Liver (tissue), 3 donors: ENCODE data around the gene PGM1.

ENCODE experiments used
- FOXA1 ChIP-seq: IDR thresholded peaks from 2 replicates; pipeline ENCODE4 v1.6.1; 2016; ENCODE audit warnings: antibody characterized with exemption
- JUND ChIP-seq, 2 donors: IDR thresholded peaks; 2 replicates each; pipeline ENCODE4 v1.6.1; 2016; ENCODE audit warnings: antibody characterized with exemption in 2 of 2
- SP1 ChIP-seq: IDR thresholded peaks from 2 replicates; pipeline ENCODE4 v1.6.1; 2018; ENCODE audit warnings: antibody characterized with exemption, mild to moderate bottlenecking
- TF ChIP-seq, protein P1 (sequence below): fragments of 150-350 bp; IDR thresholded peaks from 2 replicates; pipeline ENCODE4 v1.5.1; 2017; ENCODE audit warnings: improper control_type of control experiment, low read depth, low read length; ENCODE audit not compliant: missing input control
- donor health status: healthy.
- donor health status: healthy.

GRCh38 chr1:63648689-63649088, 55.5 kb downstream of the PGM1 start:
- TF ChIP-seq, protein P1, sequence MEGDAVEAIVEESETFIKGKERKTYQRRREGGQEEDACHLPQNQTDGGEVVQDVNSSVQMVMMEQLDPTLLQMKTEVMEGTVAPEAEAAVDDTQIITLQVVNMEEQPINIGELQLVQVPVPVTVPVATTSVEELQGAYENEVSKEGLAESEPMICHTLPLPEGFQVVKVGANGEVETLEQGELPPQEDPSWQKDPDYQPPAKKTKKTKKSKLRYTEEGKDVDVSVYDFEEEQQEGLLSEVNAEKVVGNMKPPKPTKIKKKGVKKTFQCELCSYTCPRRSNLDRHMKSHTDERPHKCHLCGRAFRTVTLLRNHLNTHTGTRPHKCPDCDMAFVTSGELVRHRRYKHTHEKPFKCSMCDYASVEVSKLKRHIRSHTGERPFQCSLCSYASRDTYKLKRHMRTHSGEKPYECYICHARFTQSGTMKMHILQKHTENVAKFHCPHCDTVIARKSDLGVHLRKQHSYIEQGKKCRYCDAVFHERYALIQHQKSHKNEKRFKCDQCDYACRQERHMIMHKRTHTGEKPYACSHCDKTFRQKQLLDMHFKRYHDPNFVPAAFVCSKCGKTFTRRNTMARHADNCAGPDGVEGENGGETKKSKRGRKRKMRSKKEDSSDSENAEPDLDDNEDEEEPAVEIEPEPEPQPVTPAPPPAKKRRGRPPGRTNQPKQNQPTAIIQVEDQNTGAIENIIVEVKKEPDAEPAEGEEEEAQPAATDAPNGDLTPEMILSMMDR, result no peak
- TF ChIP-seq JUND (IDR thresholded peaks at IDR 0.05) (no peak), SP1 (no peak), FOXA1 (no peak)
